Stimulated activated CD4-positive, alpha-beta T cell treated with anti-CD3 and anti-CD28 coated beads, Interleukin-2, amount 100 ng/mL, for 48 hours (primary cell): ENCODE measurements around the gene TGFB1.
A peak's percentile ranks its signal among the peaks of the same experiment; 100 is the strongest.
"Not testable (repeated sequence)": the region's sequence is repeated elsewhere in the genome, so short reads cannot be mapped to it uniquely, and the experiment has no call there.

Experiments used
- DNase-seq, 2 donors: peaks; one replicate each; pipeline ENCODE4 v3.0.0-alpha.2; 2020

TGFB1 gene

GRCh38 chr19:41367848-41368301, 14.2 kb upstream of the TGFB1 start:
- DNase-seq: no peak

GRCh38 chr19:41366089-41366488, 12.4 kb upstream of the TGFB1 start:
- DNase-seq: no peak

GRCh38 chr19:41364524-41365391, 11.0 kb upstream of the TGFB1 start:
- no peak for DNase-seq

- peak; percentile 93 to 95 for DNase-seq
These were observed 10.2 kb upstream of the TGFB1 start, which contains the start of gene B9D2 for GRCh38 chr19:41363753-41364523. TSS of gene B9D2 (minus strand) at chr19:41364149. CDS start at chr19:41363519, 630 bp downstream.

- DNase-seq: no peak
These were observed 9.6 kb upstream of the TGFB1 start for GRCh38 chr19:41363371-41363752.

GRCh38 chr19:41362143-41362847, 8.6 kb upstream of the TGFB1 start:
- no peak for DNase-seq

GRCh38 chr19:41359741-41360140, 6.0 kb upstream of the TGFB1 start:
- no peak for DNase-seq

GRCh38 chr19:41357746-41358145, 4.0 kb upstream of the TGFB1 start:
- DNase-seq: no peak

GRCh38 chr19:41356984-41357739, 3.4 kb upstream of the TGFB1 start:
- no peak for DNase-seq

GRCh38 chr19:41355802-41356201, 2.1 kb upstream of the TGFB1 start:
- no peak for DNase-seq

- DNase-seq: no peak
These were observed 1.3 kb upstream of the TGFB1 start for GRCh38 chr19:41355035-41355434.

GRCh38 chr19:41354343-41354953, 726 bp upstream of the TGFB1 start:
- no peak for DNase-seq

GRCh38 chr19:41352609-41353465, 885 bp downstream of the TGFB1 start:
- peak; percentile 67 to 69 for DNase-seq

GRCh38 chr19:41352279-41352608, 1.5 kb downstream of the TGFB1 start:
- no peak for DNase-seq

- peak; percentile 64 to 72 for DNase-seq
These were observed 2.1 kb downstream of the TGFB1 start for GRCh38 chr19:41351339-41352245.

GRCh38 chr19:41350735-41351338, 2.9 kb downstream of the TGFB1 start:
- no peak for DNase-seq

GRCh38 chr19:41346916-41347315, 6.8 kb downstream of the TGFB1 start:
- not testable (repeated sequence) for DNase-seq

GRCh38 chr19:41344162-41344561, 9.6 kb downstream of the TGFB1 start:
- no peak for DNase-seq

- DNase-seq: no peak
These were observed 11.8 kb downstream of the TGFB1 start for GRCh38 chr19:41341669-41342490.
